NCI-H460 (cell line): ENCODE results near the gene KCNIP1. TPM values are rescaled to one million over a fixed set of nuclear protein-coding genes. Genes with fewer than 3 reads are reported as not detected.

Source experiments
- DNase-seq: peaks from one replicate; pipeline ENCODE4 v3.0.0-alpha.2; 2016; ENCODE audit warnings: low read depth; ENCODE audit errors: extremely low read depth
- total RNA-seq: library from RNA; depleted of rRNA; stranded (reverse); fragments of >200 nt; shearing (Covaris generic); gene quantifications from 2 replicates; pipeline ENCODE4 v1.2.3, GENCODE V29; 2014

The KCNIP1 gene
- total RNA-seq, 1 experiment from 2014 or later, result not detected

DNA sequence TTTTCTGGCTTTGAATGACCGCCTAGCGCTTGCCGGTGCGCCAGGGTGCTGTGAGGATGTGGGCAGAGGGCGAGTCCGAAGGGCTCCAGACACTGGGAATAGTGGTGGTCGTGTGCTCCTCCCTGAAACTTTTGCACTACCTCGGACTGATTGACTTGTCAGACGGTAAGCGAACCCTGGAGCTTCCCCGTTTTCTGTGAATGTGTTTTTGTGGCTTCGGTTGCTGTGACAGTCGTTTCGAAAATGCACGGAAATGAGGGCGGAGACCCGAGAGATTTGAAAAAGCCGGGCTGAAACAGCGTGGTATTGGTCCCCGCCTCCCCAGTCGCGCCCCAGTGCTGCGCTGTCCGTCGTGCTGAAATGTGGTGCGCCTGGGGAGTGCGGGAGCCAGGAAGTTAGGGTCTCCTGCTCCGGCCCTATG lies 177.2 kb downstream of the KCNIP1 start:
- no peak for DNase-seq

DNA sequence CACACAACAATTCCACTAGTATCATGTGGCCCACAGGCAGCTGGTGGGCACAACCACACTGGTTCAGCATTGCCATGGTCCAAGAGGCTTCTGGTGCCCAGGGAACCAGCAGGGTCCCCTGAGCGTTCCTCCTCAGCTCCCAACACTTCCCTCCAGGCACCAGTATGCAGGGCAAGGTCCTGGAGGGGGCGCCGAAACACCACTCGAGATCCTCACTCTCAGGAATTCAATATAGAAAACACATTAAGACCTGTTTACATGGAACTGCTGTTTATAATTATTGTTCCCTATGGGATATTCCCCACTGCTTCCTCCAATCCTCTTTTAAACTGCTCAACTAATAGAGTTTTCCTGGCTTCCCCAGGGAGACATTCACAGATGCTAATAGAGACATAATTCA lies 187.8 kb downstream of the KCNIP1 start:
- DNase-seq, result no peak

DNA sequence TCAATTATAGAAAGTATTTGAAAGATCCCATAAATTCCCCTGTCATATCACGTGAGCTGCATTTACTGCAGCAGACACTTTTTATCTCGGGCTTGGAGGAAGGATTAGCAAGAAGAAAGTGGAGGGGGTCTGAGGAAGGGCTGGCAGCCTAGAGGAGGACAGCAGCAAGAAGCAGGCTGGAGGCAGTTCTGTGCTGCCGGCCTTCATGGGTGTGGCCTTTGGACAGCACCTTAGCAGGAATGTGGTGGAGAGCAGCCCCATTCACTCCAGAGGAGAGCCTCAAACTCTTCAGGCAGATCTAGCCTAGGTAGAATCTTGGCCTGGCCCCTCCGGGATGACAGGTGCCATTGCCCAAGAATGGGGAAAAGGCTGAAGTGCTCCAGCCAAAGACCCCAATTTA lies 189.9 kb downstream of the KCNIP1 start:
- DNase-seq, result no peak

DNA sequence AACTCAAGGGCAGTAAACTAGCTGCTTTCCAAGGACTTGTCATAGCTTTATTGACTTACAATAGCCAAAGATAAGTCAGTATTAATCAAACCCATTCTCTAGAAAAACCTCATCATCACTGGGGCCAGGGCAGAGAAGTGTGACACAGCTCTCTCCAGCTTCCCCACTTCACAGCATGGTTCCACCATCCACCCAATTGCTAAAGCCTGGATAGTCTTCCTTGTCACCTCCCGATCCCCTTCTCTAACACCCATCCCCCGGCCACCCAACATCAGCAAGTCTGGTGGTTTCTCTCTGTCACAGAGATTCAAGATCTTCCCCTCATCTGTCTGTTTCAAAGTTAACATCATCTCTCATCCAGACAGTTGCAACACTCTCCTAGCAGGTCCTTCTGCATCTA lies 191.1 kb downstream of the KCNIP1 start:
- no peak for DNase-seq

DNA sequence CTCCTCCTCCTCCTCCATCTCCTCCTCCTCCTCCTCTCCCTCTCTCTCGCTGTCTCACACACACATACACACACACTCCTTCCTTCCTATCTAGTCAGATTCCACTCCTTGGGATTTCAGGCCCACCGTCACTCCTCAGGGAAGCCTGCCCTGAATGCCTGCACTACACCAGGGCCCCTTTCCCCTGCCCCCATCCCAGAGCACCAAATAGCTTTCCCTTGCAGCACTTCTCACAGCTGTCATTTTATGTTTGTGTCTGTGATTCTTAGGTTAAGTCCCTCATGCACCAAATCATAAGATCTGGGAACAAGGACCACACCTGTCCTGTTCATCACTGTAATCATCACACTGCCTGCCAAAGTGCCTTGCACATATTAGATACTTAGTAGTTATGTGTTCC lies 193.2 kb downstream of the KCNIP1 start:
- no peak for DNase-seq

DNA sequence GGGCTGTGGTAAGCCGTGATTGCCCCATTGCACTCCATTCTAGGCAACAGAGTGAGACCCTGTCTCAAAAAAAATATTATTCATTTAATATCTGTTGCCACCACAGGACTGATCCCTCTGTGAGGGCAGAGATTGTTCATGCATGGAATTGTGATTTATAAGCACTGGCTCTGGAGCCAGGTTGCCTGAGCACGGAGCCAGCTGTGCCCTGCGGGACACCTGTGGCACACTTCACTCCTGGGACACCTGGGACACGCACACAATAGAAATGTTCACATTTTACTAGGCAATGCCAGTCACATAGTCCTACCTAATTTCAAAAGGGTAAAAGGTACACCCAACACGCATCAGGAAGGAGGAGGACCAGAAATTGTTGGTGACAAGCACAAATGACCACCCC lies 196.7 kb downstream of the KCNIP1 start:
- DNase-seq, result no peak

DNA sequence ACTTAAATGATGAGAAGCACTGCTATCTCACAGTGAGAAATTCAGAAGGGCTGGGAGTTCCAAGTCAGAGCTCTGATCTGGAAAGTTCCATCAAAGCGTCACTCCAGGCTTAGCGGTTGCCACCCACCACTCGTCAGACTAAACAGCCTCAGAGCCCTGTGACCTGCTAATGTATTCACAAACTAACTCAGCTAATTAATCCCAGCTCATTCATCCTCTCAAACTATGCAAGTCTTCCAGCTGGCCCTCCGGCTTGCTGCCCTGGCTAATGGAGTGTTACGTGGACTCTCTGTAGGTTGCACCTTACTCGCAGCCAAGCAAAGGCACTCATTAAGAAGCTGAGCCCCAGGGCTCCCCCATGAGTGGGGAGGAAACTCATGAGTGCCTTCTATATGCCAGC lies 197.5 kb downstream of the KCNIP1 start:
- no peak for DNase-seq

DNA sequence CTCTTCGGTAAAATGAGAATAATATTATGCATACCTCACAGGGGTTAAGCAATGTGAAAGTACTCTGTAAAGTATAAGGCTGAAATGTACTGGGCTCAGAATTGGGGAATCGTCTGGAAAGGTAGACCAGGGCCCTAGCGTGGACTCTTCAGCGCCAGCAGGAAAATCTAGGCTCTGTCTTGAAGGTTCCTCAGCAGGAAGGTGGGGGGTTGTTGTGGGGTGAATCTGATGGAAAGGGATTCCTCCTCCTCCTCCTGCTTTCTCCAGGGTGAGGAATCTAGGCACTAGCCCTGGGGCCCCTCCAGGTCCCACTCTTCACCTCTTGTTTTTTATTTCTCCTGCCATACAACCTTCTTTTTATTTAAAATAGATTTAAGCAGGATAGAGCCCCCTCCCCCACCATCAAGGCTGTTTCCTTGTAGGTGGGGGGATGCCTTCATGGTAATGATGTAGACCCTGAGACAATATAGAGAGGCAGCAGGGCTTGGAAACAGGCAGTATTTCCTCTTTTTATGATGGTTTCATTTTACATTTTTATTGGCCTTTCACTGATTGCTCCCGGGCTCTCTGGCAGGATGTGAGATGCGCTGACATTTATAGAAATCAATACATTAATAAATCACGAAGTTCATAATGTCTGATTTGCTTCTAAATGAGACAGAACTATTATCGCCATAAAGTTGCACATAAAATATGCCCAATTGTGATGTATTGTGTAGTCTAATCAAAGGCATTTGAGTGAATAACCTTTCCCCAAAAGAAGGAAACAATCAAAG lies 200.8 kb downstream of the KCNIP1 start:
- DNase-seq, result no peak

DNA sequence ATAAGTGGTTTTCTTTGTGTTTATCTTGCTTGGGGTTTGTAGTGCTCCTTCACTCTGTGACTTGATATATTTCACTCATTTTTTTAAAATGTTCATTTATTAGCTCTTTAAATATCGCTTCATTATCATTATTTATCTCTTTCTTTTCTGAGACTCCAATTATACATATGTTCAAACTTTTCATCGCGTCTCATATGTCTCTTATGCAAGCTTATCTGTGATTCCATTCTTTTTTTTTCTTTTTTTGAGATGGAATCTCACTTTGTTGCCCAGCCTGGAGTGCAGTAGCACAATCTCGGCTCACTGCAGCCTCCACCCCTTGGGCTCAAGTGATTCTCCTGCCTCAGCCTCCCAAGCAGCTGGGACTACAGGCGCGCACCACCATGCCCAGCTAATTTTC lies 205.8 kb downstream of the KCNIP1 start:
- no peak for DNase-seq

DNA sequence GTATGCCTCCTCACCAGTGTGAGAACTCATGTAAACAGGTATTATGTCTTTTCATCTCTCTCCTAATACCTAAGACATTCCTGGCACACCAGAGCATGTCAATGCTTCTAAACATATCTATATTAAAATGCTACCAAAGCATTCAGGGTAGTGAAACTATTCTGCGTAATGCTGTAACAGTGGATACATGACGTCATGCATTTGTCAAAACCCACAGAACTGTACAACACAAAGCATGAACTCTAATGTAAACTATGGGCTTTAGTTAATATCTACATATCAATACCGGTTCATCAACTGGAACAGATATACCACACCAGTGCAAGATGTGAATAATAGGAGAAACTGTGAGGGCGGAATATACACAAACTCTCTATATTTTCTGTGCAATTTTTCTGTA lies 207.5 kb downstream of the KCNIP1 start:
- DNase-seq, result no peak

DNA sequence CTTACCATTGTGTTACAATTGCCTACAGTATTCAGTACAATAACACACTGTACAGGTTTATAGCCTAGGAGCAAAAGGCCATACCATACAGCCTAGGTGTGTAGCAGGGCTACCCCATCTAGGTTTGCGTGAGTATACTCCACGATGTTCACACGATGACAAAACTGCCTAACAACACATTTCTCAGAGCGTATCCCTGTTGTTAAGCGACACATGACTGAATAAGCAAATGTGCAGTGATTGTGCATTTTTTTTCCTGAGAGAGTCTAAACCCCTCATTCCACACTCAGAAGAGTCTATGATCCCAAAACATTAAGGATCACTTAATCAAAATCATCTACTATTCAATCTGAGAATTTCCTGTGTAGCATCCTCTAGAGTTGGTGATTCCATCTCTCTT lies 211.3 kb downstream of the KCNIP1 start:
- no peak for DNase-seq

DNA sequence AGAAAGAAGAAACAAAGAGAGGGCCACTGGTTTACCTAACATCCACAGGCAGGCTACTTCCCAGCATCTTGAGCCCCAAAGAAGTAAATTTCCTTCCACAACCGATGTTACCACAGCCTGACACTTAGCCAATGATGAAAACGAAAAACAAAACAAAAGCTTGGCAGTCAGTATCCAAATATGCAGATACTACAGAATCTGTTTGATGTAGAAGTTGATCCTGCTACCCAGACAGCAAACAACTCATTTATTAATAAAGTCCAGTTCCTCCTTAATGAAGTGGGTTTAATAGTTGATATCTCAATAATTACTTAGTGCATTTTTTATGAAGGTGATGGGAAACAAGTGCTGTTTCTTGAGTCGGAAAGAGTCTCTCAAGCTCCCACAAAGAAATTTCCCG lies 212.6 kb downstream of the KCNIP1 start:
- DNase-seq, result no peak

DNA sequence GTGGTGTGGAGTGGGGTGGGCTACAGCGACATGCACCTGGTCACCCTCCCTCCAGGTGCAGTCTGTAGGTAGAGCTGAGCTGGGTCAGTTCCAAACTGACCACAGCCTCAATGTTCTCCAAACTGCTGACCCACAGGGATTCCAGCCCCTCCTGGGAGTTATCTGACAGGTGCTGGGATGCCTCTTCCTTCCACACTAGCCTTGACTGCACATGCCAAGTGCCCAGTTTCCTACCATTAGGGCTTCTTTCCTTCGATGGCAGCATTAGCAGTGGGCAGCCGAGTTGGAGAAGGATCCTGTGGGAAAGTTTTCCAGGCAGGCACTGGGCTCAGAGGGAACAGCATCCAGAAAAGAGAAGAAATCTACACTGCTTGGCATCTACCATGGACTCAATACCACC lies 215.7 kb downstream of the KCNIP1 start:
- DNase-seq, result no peak

DNA sequence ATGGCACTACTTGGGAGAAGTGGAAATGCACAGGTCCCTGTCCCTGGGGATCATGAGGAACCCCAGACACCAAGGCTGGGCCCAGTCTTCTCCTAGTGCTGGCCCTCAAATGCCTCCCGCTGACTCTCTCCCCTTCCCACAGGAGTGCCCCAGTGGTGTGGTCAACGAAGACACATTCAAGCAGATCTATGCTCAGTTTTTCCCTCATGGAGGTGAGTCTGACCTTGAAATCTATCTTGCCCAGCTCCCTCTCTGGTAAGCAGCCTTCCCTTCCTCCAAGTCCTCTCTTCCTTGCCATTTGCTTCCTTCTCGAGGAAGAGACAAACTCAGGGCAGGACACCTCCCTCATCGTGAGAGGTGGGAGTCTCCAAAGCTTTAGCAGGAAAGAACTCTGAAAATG lies 216.4 kb downstream of the KCNIP1 start:
- DNase-seq, result no peak

DNA sequence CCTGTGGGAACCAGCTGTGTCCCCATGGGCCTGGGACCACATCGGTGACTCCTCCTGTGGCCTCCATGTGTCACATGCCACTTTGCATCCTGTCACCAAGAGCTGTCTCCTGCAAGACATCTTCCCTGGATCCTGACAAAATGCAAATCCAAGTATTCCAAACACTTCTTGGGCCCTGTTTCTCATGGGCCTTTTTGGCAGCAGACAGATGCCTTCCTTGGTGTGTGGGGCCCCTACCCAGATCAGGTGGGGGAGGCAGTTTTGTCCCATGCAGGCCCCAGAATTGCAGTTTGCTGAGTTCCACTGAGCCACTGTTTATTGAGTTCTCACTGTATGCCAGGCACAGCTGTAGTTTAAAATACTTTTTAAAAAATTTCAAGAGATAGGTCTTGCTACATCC lies 217.2 kb downstream of the KCNIP1 start:
- DNase-seq, result no peak

DNA sequence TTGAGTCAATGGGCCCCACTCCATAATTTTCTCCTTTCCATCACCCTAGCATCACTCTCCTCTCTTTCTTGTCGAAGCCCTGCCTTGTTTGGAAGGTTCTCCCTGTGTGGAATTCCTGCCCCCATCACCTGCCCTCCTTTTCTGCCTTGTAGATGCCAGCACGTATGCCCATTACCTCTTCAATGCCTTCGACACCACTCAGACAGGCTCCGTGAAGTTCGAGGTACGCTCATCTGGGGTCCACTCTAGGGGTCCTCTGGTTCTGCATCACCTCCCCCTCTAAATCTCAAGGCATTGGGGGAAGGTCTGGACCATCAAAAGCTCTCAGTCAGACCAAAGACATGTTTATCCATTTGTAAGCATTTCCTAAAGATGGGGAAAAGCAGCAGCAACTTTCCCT lies 217.9 kb downstream of the KCNIP1 start:
- DNase-seq, result no peak

DNA sequence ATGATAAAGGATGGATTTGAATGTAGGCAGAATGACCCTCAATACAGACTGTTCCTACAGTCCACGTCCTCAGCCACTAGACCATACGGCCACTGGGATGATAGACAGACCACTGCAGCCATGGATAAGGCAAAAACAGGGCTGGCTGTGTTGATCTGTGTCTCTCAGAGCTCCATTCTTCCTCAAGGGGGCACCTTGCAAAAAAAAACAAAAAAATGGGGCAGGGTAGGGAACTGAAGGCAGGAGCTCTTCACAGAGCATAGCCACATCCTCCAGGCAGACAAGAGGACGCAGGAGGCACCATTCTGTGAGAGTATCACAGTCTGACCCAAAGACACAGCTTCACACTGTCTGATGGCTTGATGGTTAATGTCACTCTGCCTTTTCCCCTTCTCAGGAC lies 218.5 kb downstream of the KCNIP1 start:
- DNase-seq, result no peak

DNA sequence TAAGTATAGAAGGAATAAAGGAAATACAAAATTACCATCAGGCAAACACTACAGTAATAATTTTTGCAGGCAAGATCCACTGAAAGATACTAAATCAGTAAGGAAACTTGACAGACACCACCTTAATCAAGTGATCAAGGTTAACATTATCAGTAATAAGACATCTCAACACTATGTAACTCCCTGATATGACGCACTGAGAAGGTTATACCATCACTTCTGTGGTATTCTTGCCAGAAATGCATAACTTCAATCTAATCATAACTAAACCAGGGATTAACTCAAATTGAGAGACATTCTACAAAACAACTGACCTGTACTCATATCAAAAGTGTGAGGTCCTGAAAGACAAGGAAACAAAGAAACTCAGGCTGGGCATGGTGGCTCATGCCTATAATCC lies 227.2 kb downstream of the KCNIP1 start:
- DNase-seq, result no peak

DNA sequence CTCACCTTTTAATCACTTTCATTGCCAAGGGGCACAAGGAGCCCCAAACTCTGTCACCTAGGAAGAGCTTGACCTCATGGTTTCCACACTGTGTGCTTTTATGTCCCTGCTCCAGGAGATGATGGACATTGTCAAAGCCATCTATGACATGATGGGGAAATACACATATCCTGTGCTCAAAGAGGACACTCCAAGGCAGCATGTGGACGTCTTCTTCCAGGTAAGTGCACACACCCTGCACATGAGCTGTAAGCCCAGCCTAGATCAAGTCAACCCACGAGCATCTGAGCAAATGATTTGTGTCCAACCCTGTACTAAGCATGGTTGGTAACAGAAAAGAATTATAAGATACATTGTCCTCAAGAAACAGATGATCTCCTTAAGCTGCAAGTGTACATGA lies 228.9 kb downstream of the KCNIP1 start:
- DNase-seq, result no peak

DNA sequence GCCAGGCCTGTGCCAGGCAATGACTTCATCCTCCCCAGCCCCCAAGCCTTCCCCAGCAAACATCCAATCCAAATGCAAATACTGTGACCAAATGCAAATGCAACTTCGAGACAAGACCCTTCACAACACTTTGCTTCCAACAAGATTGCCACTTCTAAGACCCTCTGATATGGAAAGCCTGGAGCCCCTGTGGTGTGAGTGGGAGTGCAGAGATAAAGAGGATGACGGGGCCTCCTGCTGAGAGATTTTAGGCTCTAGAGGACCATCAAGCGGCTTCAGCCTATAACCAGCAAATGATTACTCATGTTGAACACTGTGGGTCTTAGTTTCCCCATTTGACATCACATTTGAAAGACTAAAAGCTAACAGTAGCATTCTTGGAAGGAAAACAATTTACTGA lies 233.1 kb downstream of the KCNIP1 start:
- DNase-seq, result no peak

DNA sequence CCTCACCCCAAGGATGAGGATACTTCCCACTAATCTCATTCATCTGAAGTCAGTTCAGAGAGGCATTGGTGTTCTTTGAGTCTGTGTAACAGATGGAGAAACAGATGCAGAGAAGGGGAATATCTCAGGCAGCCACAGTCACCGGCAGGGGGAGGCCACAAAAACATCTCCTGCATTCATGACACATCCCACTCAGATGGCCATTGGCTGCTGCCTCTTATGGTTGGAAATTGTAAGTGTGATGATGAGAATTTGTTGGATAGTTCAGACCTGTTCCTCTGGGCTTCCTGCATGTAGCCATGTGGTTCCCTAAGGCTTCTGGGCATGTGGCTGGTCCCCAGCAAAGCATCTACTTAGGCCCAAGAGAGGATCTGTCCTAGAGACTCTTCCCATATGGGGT lies 233.8 kb downstream of the KCNIP1 start:
- DNase-seq, result no peak

DNA sequence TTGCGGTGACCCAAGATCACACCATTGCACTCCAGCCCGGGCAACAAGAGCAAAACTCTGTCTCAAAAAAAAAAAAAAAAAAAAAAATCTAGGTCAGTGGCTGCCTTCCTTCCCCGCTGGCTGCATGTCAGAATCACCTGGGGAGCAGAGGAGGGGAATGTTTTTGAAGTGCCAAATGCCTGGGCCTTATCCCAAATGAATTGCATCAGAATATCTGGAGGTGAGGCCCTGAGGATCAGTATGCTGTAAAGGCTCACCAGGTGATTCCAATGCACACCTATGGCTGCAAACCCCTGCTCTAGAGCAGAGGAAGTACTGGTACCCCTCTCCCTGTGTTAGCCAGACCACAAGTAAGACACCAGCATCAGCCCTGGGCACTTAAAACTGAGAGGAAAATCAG lies 235.0 kb downstream of the KCNIP1 start:
- DNase-seq, result no peak

DNA sequence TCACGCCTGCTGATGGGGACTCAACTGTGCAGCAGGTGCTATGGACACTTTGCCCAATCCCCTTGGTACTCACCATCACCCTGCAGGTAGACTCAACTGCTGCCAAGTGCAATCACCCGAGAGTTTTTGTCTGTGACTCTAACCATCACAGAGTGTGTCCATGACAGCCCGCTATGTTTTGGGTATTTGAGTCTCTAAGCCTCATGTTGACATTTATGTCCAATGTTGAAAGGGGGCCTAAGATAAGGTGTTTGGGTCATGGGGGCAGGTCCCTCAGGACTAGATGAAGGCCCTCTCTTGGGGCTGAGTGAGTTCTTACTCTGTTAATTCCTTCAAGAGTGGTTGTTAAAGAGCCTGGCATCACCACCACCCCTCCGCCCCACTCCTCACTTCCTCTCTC lies 235.6 kb downstream of the KCNIP1 start:
- no peak for DNase-seq
